ENCODE data around the gene SYNJ2.

Gene SYNJ2

GRCh38 chr6:157998707-157999167, 17.1 kb downstream of the SYNJ2 start:
- no peaks in the 10 kb centered on the region for H3K27me3 Mint-ChIP-seq
- H3K27ac Mint-ChIP-seq (ENCODE audit: low read depth): no peak overlapping the region
- H3K4me1 Mint-ChIP-seq: peaks cover 27% of the 10 kb centered on the region

GRCh38 chr6:157999168-158000051, 17.7 kb downstream of the SYNJ2 start:
- no peak for ATAC-seq (replicated peaks; ENCODE audit: extremely low read depth, poor library complexity, severe bottlenecking)
- Mint-ChIP-seq H3K9me3 (no peaks in the 10 kb centered on the region), H3K36me3 (ENCODE audit: insufficient read depth) (peaks cover 2% of the 10 kb centered on the region), H3K27ac (ENCODE audit: low read depth) (no peak overlapping the region), H3K27me3 (no peaks in the 10 kb centered on the region), H3K4me1 (peaks cover 27% of the 10 kb centered on the region), H3K4me3 (no peak overlapping the region)
- DNase-seq (ENCODE audit: low spot score in 2 of 2): no peak

More at GRCh38 chr6:157998707-157999167, 17.1 kb downstream of the SYNJ2 start:
- no peak for ATAC-seq (replicated peaks; ENCODE audit: extremely low read depth, poor library complexity, severe bottlenecking)
- Mint-ChIP-seq H3K9me3 (no peaks in the 10 kb centered on the region), H3K36me3 (ENCODE audit: insufficient read depth) (peaks cover 2% of the 10 kb centered on the region), H3K4me3 (no peak overlapping the region)
- no peak for DNase-seq (ENCODE audit: low spot score in 2 of 2)

GRCh38 chr6:158000530-158001307, 19.1 kb downstream of the SYNJ2 start:
- no peaks in the 10 kb centered on the region for H3K27me3 Mint-ChIP-seq
- DNase-seq (ENCODE audit: low spot score in 2 of 2) (no peak), ATAC-seq (replicated peaks; ENCODE audit: extremely low read depth, poor library complexity, severe bottlenecking) (no peak)
- H3K27ac Mint-ChIP-seq (ENCODE audit: low read depth): no peak overlapping the region
- peaks cover 27% of the 10 kb centered on the region for H3K4me1 Mint-ChIP-seq
- H3K36me3 Mint-ChIP-seq (ENCODE audit: insufficient read depth): peaks cover 2% of the 10 kb centered on the region
- no peaks in the 10 kb centered on the region for H3K9me3 Mint-ChIP-seq
- no peak overlapping the region for H3K4me3 Mint-ChIP-seq

GRCh38 chr6:158002249-158002950, 20.7 kb downstream of the SYNJ2 start:
- H3K27me3 Mint-ChIP-seq: no peaks in the 10 kb centered on the region
- no peak overlapping the region for H3K4me3 Mint-ChIP-seq
- H3K27ac Mint-ChIP-seq (ENCODE audit: low read depth): no peak overlapping the region
- peaks cover 2% of the 10 kb centered on the region for H3K36me3 Mint-ChIP-seq (ENCODE audit: insufficient read depth)
- DNase-seq (ENCODE audit: low spot score in 2 of 2): no peak
- H3K9me3 Mint-ChIP-seq: no peaks in the 10 kb centered on the region
- peaks cover 23% of the 10 kb centered on the region for H3K4me1 Mint-ChIP-seq
- no peak for ATAC-seq (replicated peaks; ENCODE audit: extremely low read depth, poor library complexity, severe bottlenecking)

- H3K4me3 Mint-ChIP-seq: no peak overlapping the region
- no peak for DNase-seq (ENCODE audit: low spot score in 2 of 2)
- H3K9me3 Mint-ChIP-seq: no peaks in the 10 kb centered on the region
- peaks cover 1% of the 10 kb centered on the region for H3K36me3 Mint-ChIP-seq (ENCODE audit: insufficient read depth)
- no peak overlapping the region for H3K27ac Mint-ChIP-seq (ENCODE audit: low read depth)
- ATAC-seq (replicated peaks; ENCODE audit: extremely low read depth, poor library complexity, severe bottlenecking): no peak
- H3K27me3 Mint-ChIP-seq: no peaks in the 10 kb centered on the region
- H3K4me1 Mint-ChIP-seq: peaks cover 25% of the 10 kb centered on the region
Measured at GRCh38 chr6:158002951-158003853, 21.5 kb downstream of the SYNJ2 start.

GRCh38 chr6:158003910-158004700, 22.4 kb downstream of the SYNJ2 start:
- no peak for ATAC-seq (replicated peaks; ENCODE audit: extremely low read depth, poor library complexity, severe bottlenecking)
- peaks cover 34% of the 10 kb centered on the region for H3K4me1 Mint-ChIP-seq
- H3K36me3 Mint-ChIP-seq (ENCODE audit: insufficient read depth): no peaks in the 10 kb centered on the region
- DNase-seq (ENCODE audit: low spot score in 2 of 2): no peak
- H3K4me3 Mint-ChIP-seq: no peak overlapping the region
- H3K9me3 Mint-ChIP-seq: no peaks in the 10 kb centered on the region
- no peaks in the 10 kb centered on the region for H3K27me3 Mint-ChIP-seq
- H3K27ac Mint-ChIP-seq (ENCODE audit: low read depth): no peak overlapping the region

- ATAC-seq (replicated peaks; ENCODE audit: extremely low read depth, poor library complexity, severe bottlenecking) (no peak), DNase-seq (ENCODE audit: low spot score in 2 of 2) (no peak)
- no peaks in the 10 kb centered on the region for H3K27me3 Mint-ChIP-seq
- no peak overlapping the region for H3K4me3 Mint-ChIP-seq
- H3K4me1 Mint-ChIP-seq: peaks cover 40% of the 10 kb centered on the region
- no peaks in the 10 kb centered on the region for H3K9me3 Mint-ChIP-seq
- no peak overlapping the region for H3K27ac Mint-ChIP-seq (ENCODE audit: low read depth)
- H3K36me3 Mint-ChIP-seq (ENCODE audit: insufficient read depth): no peaks in the 10 kb centered on the region
Measured at GRCh38 chr6:158004701-158005095, 23.0 kb downstream of the SYNJ2 start.

GRCh38 chr6:158005626-158006180, 24.0 kb downstream of the SYNJ2 start:
- Mint-ChIP-seq H3K27me3 (no peaks in the 10 kb centered on the region), H3K9me3 (no peaks in the 10 kb centered on the region), H3K4me1 (peaks cover 43% of the 10 kb centered on the region), H3K27ac (ENCODE audit: low read depth) (no peak overlapping the region), H3K4me3 (no peak overlapping the region), H3K36me3 (ENCODE audit: insufficient read depth) (no peaks in the 10 kb centered on the region)
- ATAC-seq (replicated peaks; ENCODE audit: extremely low read depth, poor library complexity, severe bottlenecking) (no peak), DNase-seq (ENCODE audit: low spot score in 2 of 2) (no peak)

GRCh38 chr6:158006331-158006730, 24.7 kb downstream of the SYNJ2 start:
- Mint-ChIP-seq H3K36me3 (ENCODE audit: insufficient read depth) (no peaks in the 10 kb centered on the region), H3K4me3 (no peak overlapping the region), H3K27me3 (no peaks in the 10 kb centered on the region), H3K27ac (ENCODE audit: low read depth) (no peak overlapping the region), H3K9me3 (no peaks in the 10 kb centered on the region), H3K4me1 (peaks cover 50% of the 10 kb centered on the region)
- DNase-seq (ENCODE audit: low spot score in 2 of 2): no peak
- no peak for ATAC-seq (replicated peaks; ENCODE audit: extremely low read depth, poor library complexity, severe bottlenecking)

- ATAC-seq (replicated peaks; ENCODE audit: extremely low read depth, poor library complexity, severe bottlenecking) (no peak), DNase-seq (ENCODE audit: low spot score in 2 of 2) (no peak)
- no peaks in the 10 kb centered on the region for H3K27me3 Mint-ChIP-seq
- no peaks in the 10 kb centered on the region for H3K9me3 Mint-ChIP-seq
- H3K36me3 Mint-ChIP-seq (ENCODE audit: insufficient read depth): no peaks in the 10 kb centered on the region
- peaks cover 54% of the 10 kb centered on the region for H3K4me1 Mint-ChIP-seq
- no peak overlapping the region for H3K27ac Mint-ChIP-seq (ENCODE audit: low read depth)
- no peak overlapping the region for H3K4me3 Mint-ChIP-seq
Measured at GRCh38 chr6:158006821-158007570, 25.3 kb downstream of the SYNJ2 start.

- ATAC-seq (replicated peaks; ENCODE audit: extremely low read depth, poor library complexity, severe bottlenecking): no peak
- no peaks in the 10 kb centered on the region for H3K9me3 Mint-ChIP-seq
- peaks cover 46% of the 10 kb centered on the region for H3K4me1 Mint-ChIP-seq
- no peak for DNase-seq (ENCODE audit: low spot score in 2 of 2)
- peak overlapping the region; percentile 55 for H3K4me3 Mint-ChIP-seq
- no peaks in the 10 kb centered on the region for H3K36me3 Mint-ChIP-seq (ENCODE audit: insufficient read depth)
- H3K27ac Mint-ChIP-seq (ENCODE audit: low read depth): no peak overlapping the region
- H3K27me3 Mint-ChIP-seq: no peaks in the 10 kb centered on the region
Measured at GRCh38 chr6:158008864-158009113, 27.1 kb downstream of the SYNJ2 start.

Measured in central memory CD8-positive, alpha-beta T cell (primary cell).